Measurements from ENCODE around the gene PRRC2B.
A peak's percentile ranks its signal among the peaks of the same experiment; 100 is the strongest.
"Not testable (repeated sequence)": the region's sequence is repeated elsewhere in the genome, so short reads cannot be mapped to it uniquely, and the experiment has no call there.

PRRC2B gene

GRCh38 chr9:131545003-131545785 is 151.3 kb downstream of the PRRC2B start, which contains the start of gene PRRT1B:
PRRT1B (plus strand) TSS chr9:131545523; CDS start chr9:131545616, 93 bp downstream.
- DNase-seq, result no peak

- no peak for DNase-seq
Observed at GRCh38 chr9:131545786-131546335, 152.0 kb downstream of the PRRC2B start.

GRCh38 chr9:131546336-131547084 is 152.6 kb downstream of the PRRC2B start:
- peak in 1 of 5 experiments; percentile 40 for DNase-seq

DNA sequence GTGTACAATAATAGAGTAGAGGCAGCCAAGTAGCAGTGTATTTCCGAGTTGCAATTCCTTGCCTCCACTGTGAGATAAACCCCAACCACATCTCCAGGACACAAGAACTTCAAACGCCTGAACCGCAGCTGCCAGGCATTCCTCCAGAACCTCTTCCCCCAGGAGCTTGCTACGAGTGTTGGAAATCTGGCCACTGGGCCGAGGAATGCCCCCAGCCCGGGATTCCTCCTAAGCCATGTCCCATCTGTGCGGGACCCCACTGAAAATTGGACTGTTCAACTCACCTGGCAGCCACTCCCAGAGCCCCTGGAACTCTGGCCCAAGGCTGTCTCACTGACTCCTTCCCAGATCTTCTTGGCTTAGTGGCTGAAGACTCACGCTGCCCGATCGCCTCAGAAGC is 155.3 kb downstream of the PRRC2B start:
- DNase-seq, result not testable (repeated sequence)
